Ureter (tissue), 1 donor: ENCODE results near the gene PRR36. TPM values are rescaled to one million over a fixed set of nuclear protein-coding genes. Genes with fewer than 3 reads are reported as not detected.

ENCODE experiments used
- DNase-seq: peaks from one replicate; pipeline ENCODE4 v3.0.0-alpha.2; 2020; ENCODE audit warnings: low spot score
- total RNA-seq: library from RNA; stranded (reverse); gene quantifications from one replicate; pipeline ENCODE4 v1.2.4, GENCODE V29; 2023
- donor health status: DM: yes; HTN: yes; CAD: no.

Gene PRR36
- total RNA-seq, 1 donor from 2014 or later, result 2.0 TPM

GRCh38 chr19:7913652-7914051 lies 39.5 kb upstream of the PRR36 start:
- DNase-seq, result no peak

- no peak for DNase-seq
Measured at GRCh38 chr19:7912697-7913564, 38.7 kb upstream of the PRR36 start.

- no peak for DNase-seq
Measured at GRCh38 chr19:7912144-7912696, 38.0 kb upstream of the PRR36 start.

- DNase-seq, result no peak
Measured at GRCh38 chr19:7911508-7912143, 37.4 kb upstream of the PRR36 start.

- no peak for DNase-seq
Measured at GRCh38 chr19:7910321-7911161, 36.4 kb upstream of the PRR36 start.

GRCh38 chr19:7909471-7910067 lies 35.4 kb upstream of the PRR36 start:
- DNase-seq, result no peak

- DNase-seq, result peak; percentile 40
Measured at GRCh38 chr19:7908742-7909461, 34.7 kb upstream of the PRR36 start.

- DNase-seq, result peak; percentile 40
Measured at GRCh38 chr19:7908078-7908699, 34.0 kb upstream of the PRR36 start.

GRCh38 chr19:7907544-7907943 lies 33.4 kb upstream of the PRR36 start:
- no peak for DNase-seq

- no peak for DNase-seq
Measured at GRCh38 chr19:7907122-7907521, 32.9 kb upstream of the PRR36 start.

- no peak for DNase-seq
Measured at GRCh38 chr19:7905859-7906258, 31.7 kb upstream of the PRR36 start.

- no peak for DNase-seq
Measured at GRCh38 chr19:7905268-7905667, 31.1 kb upstream of the PRR36 start.

GRCh38 chr19:7904074-7905020 lies 30.2 kb upstream of the PRR36 start:
- DNase-seq, result peak; percentile 66

GRCh38 chr19:7903244-7904073 lies 29.3 kb upstream of the PRR36 start, which contains the start of gene MAP2K7:
Gene MAP2K7, plus strand, starts transcription at chr19:7903877. Its CDS starts 68 bp downstream, at chr19:7903945.
- DNase-seq, result peak; percentile 100

GRCh38 chr19:7902796-7903243 lies 28.6 kb upstream of the PRR36 start:
- peak; percentile 51 for DNase-seq

GRCh38 chr19:7901337-7901736 lies 27.1 kb upstream of the PRR36 start:
- no peak for DNase-seq

- DNase-seq, result no peak
Measured at GRCh38 chr19:7900931-7901330, 26.7 kb upstream of the PRR36 start.

- no peak for DNase-seq
Measured at GRCh38 chr19:7900401-7900870, 26.2 kb upstream of the PRR36 start.
